ENCODE results near the gene SERTM1.

DNA sequence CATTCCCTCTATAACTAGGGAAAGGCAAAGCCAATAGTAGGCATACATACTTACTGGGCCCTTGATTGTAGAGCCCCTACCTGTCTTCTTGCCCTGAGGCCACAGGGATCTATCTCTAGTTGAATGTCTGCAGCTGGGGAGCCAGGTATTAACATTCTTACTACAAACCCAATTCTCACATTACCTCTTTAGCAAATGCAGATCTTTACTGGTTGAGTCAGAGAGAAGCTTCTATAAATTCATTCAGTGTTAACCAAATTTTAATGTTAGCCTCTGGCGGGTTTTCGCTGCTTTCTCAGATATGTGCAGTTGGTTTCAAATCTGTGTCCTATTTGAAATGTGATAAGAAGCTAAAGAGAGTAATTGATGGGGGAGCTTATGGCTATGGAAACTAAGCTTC, 43.2 kb downstream of the SERTM1 start:
- TF ChIP-seq, protein P1, sequence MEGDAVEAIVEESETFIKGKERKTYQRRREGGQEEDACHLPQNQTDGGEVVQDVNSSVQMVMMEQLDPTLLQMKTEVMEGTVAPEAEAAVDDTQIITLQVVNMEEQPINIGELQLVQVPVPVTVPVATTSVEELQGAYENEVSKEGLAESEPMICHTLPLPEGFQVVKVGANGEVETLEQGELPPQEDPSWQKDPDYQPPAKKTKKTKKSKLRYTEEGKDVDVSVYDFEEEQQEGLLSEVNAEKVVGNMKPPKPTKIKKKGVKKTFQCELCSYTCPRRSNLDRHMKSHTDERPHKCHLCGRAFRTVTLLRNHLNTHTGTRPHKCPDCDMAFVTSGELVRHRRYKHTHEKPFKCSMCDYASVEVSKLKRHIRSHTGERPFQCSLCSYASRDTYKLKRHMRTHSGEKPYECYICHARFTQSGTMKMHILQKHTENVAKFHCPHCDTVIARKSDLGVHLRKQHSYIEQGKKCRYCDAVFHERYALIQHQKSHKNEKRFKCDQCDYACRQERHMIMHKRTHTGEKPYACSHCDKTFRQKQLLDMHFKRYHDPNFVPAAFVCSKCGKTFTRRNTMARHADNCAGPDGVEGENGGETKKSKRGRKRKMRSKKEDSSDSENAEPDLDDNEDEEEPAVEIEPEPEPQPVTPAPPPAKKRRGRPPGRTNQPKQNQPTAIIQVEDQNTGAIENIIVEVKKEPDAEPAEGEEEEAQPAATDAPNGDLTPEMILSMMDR (IDR thresholded peaks at IDR 0.05): no peak
- no peak for TF ChIP-seq POLR2A (IDR thresholded peaks at IDR 0.05)
